ENCODE measurements around the gene KCND3.

KCND3 gene

DNA sequence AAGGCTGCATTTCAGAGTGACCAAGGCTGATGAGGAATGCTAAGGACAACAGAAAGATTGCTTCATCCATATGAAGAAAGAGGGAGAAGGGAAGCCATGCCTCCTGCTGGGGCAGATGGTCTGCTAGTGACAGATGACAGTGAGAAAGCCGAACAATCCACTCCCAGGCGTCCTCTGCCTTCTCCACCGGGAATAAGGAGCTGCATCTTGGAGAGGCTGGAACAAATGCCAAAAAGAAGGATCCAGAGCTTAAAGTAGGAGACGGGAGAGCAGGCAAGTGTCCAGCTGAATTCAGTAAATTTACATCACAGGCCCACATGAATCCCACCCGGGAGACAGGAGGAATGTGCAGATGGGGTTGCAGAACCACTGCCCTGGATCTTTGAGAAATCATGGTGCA lies 200.3 kb downstream of the KCND3 start:
- Histone ChIP-seq H3K27me3 (ENCODE audit: insufficient read depth, low read length, poor library complexity, severe bottlenecking) (no peaks in the 10 kb centered on the region), H3K4me1 (ENCODE audit: insufficient read depth, low read length, poor library complexity, severe bottlenecking) (no peaks in the 10 kb centered on the region), H3K79me2 (ENCODE audit: insufficient read depth, low read length) (no peaks in the 10 kb centered on the region), H3K9ac (ENCODE audit: low read depth, low read length, poor library complexity, severe bottlenecking) (no peak overlapping the region), H3K9me3 (ENCODE audit: insufficient read depth, low read depth, low read length) (no peaks in the 10 kb centered on the region), H4K20me1 (ENCODE audit: insufficient read depth, low read length, poor library complexity, severe bottlenecking) (no peaks in the 10 kb centered on the region), H3K4me3 (ENCODE audit: low read length, poor library complexity, severe bottlenecking) (no peak overlapping the region), H2AFZ (ENCODE audit: low read length) (no peak overlapping the region), H3F3A (ENCODE audit: low read depth) (no peaks in the 10 kb centered on the region), H3K36me3 (ENCODE audit: insufficient read depth, low read length) (no peaks in the 10 kb centered on the region), H3K4me2 (ENCODE audit: low read depth, low read length, poor library complexity, severe bottlenecking) (no peak overlapping the region), H3K9me2 (replicated peaks; ENCODE audit: low read depth, low read length) (no peaks in the 10 kb centered on the region)
- TF ChIP-seq, protein P1, sequence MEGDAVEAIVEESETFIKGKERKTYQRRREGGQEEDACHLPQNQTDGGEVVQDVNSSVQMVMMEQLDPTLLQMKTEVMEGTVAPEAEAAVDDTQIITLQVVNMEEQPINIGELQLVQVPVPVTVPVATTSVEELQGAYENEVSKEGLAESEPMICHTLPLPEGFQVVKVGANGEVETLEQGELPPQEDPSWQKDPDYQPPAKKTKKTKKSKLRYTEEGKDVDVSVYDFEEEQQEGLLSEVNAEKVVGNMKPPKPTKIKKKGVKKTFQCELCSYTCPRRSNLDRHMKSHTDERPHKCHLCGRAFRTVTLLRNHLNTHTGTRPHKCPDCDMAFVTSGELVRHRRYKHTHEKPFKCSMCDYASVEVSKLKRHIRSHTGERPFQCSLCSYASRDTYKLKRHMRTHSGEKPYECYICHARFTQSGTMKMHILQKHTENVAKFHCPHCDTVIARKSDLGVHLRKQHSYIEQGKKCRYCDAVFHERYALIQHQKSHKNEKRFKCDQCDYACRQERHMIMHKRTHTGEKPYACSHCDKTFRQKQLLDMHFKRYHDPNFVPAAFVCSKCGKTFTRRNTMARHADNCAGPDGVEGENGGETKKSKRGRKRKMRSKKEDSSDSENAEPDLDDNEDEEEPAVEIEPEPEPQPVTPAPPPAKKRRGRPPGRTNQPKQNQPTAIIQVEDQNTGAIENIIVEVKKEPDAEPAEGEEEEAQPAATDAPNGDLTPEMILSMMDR (conservative IDR thresholded peaks at IDR 0.05; ENCODE audit: low read length): no peak
- no peak for TF ChIP-seq EZH2phosphoT487 (IDR thresholded peaks at IDR 0.05; ENCODE audit: borderline replicate concordance)

DNA sequence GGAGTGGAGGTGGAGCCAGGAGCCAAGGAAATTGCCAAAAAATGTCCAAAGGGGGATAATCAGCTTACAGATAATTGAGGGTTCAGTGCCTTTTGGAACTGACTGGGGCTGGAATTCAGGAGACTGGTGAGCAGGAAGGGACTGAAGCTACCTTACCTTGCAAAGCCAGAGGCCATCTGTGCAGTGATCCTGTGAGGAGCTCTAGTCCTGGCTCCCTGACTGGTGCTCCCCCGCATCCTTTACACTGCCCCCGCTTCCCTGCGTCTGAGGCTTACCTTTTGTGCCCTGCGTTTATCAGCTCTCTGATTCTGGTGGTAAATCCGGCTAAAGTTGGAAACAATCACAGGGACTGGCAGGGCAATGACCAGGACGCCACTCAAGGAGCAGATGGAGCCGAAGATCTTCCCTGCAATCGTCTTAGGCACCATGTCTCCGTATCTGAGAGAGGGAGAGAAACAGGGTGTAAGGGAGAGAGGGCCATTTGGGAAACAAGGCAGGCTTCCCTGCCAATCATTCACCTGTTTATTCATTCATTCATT lies 202.7 kb downstream of the KCND3 start:
- no peak overlapping the region for H2AFZ ChIP-seq (ENCODE audit: low read length)

DNA sequence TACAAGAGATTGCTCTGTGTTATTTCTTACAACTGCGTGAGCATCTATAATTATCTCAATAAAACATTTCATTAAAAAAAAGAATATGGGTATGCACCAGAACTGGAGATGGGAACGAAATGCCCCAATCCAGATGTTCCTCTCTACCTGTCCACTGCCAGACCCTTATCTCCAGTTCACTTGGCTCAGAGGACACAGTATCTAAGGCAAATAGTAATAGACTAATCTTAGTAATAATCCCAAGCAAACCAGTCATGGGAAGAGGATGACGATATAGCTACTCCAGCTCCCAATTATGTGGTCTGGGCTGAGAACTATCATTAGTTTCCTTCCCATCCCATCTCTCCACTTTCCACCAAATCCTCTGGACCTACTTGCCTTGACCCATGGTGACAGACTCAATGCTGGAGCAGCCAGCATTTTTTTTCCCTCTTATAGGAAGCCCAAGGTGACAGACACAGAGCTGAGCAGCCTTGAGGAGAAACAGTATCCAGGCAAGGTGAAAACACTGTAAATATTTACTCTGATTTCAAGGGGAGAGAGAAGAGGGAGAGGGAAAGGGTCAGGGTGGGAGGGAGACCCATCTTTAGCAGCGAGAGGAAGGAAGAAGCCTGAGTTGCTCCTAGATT lies 205.1 kb downstream of the KCND3 start:
- Histone ChIP-seq H3K9me3 (ENCODE audit: insufficient read depth, low read depth, low read length) (no peaks in the 10 kb centered on the region), H3K36me3 (ENCODE audit: insufficient read depth, low read length) (no peaks in the 10 kb centered on the region), H3K4me3 (ENCODE audit: low read length, poor library complexity, severe bottlenecking) (no peak overlapping the region), H3F3A (ENCODE audit: low read depth) (no peaks in the 10 kb centered on the region), H4K20me1 (ENCODE audit: insufficient read depth, low read length, poor library complexity, severe bottlenecking) (no peaks in the 10 kb centered on the region), H3K9me2 (replicated peaks; ENCODE audit: low read depth, low read length) (no peaks in the 10 kb centered on the region), H3K4me2 (ENCODE audit: low read depth, low read length, poor library complexity, severe bottlenecking) (no peak overlapping the region), H3K27me3 (ENCODE audit: insufficient read depth, low read length, poor library complexity, severe bottlenecking) (no peaks in the 10 kb centered on the region), H3K4me1 (ENCODE audit: insufficient read depth, low read length, poor library complexity, severe bottlenecking) (no peaks in the 10 kb centered on the region), H2AFZ (ENCODE audit: low read length) (no peak overlapping the region), H3K9ac (ENCODE audit: low read depth, low read length, poor library complexity, severe bottlenecking) (no peak overlapping the region), H3K79me2 (ENCODE audit: insufficient read depth, low read length) (no peaks in the 10 kb centered on the region)
- no peak for TF ChIP-seq EZH2phosphoT487 (IDR thresholded peaks at IDR 0.05; ENCODE audit: borderline replicate concordance)
- TF ChIP-seq, protein P1 (conservative IDR thresholded peaks at IDR 0.05; ENCODE audit: low read length): peak; percentile 31; the same call in 1 of the 2 replicates

More for the DNA sequence above, 202.7 kb downstream of the KCND3 start:
- Histone ChIP-seq H4K20me1 (ENCODE audit: insufficient read depth, low read length, poor library complexity, severe bottlenecking) (no peaks in the 10 kb centered on the region), H3K9me2 (replicated peaks; ENCODE audit: low read depth, low read length) (no peaks in the 10 kb centered on the region), H3K4me2 (ENCODE audit: low read depth, low read length, poor library complexity, severe bottlenecking) (no peak overlapping the region), H3K36me3 (ENCODE audit: insufficient read depth, low read length) (no peaks in the 10 kb centered on the region), H3K4me1 (ENCODE audit: insufficient read depth, low read length, poor library complexity, severe bottlenecking) (no peaks in the 10 kb centered on the region), H3F3A (ENCODE audit: low read depth) (no peaks in the 10 kb centered on the region), H3K27me3 (ENCODE audit: insufficient read depth, low read length, poor library complexity, severe bottlenecking) (no peaks in the 10 kb centered on the region), H3K79me2 (ENCODE audit: insufficient read depth, low read length) (no peaks in the 10 kb centered on the region), H3K9ac (ENCODE audit: low read depth, low read length, poor library complexity, severe bottlenecking) (no peak overlapping the region), H3K4me3 (ENCODE audit: low read length, poor library complexity, severe bottlenecking) (no peak overlapping the region), H3K9me3 (ENCODE audit: insufficient read depth, low read depth, low read length) (no peaks in the 10 kb centered on the region)
- TF ChIP-seq EZH2phosphoT487 (IDR thresholded peaks at IDR 0.05; ENCODE audit: borderline replicate concordance): no peak
- TF ChIP-seq, protein P1 (conservative IDR thresholded peaks at IDR 0.05; ENCODE audit: low read length): no peak
